Measurements from ENCODE around the gene CNN2. TPM values are rescaled to one million over a fixed set of nuclear protein-coding genes. Genes with fewer than 3 reads are reported as not detected.

Gene CNN2
- total and polyA plus RNA-seq, 9 of the 15 experiments (the other 6 are each of a cell fraction or from before 2014, with no cell fraction given), result 12.1 to 174 (median 52.7) TPM

GRCh38 chr19:1014161-1015060, 12.0 kb upstream of the CNN2 start (continued):
- no peak for TF ChIP-seq PHF20 (IDR thresholded peaks at IDR 0.05; ENCODE audit: partially characterized antibody)
- no peak for TF ChIP-seq SRSF7 (optimal IDR thresholded peaks at IDR 0.05; ENCODE audit: low read depth, low read length)
- no peak for TF ChIP-seq HLTF (IDR thresholded peaks at IDR 0.05)
- no peak for TF ChIP-seq HCFC1 (IDR thresholded peaks at IDR 0.05; ENCODE audit: low read depth, low read length)
- no peak for TF ChIP-seq KLF10 (CRISPR knock-in tag; IDR thresholded peaks at IDR 0.05)
- no peak for TF ChIP-seq HOMEZ (CRISPR knock-in tag; IDR thresholded peaks at IDR 0.05)
- no peak for TF ChIP-seq CBFA2T3 (IDR thresholded peaks at IDR 0.05)
- TF ChIP-seq RBFOX2 (IDR thresholded peaks at IDR 0.05; ENCODE audit: low read depth, low read length), result peak; percentile 28; the same call in 1 of the 2 replicates
- no peak for TF ChIP-seq CBX5 (IDR thresholded peaks at IDR 0.05; ENCODE audit: borderline replicate concordance, low read depth)
- no peak for TF ChIP-seq EGR1 (conservative IDR thresholded peaks at IDR 0.05)
- TF ChIP-seq YY1 (IDR thresholded peaks at IDR 0.05; ENCODE audit: borderline replicate concordance in 1 of 3, control insufficient read depth in 1 of 3, extremely low read depth in 1 of 3, insufficient read depth in 3 of 3, insufficient read length in 1 of 3, insufficient replicate concordance in 2 of 3, low read depth in 1 of 3, low read length in 2 of 3), result no peak
